GM12874 (cell line): ENCODE data around the gene IQGAP3.
A peak's percentile ranks its signal among the peaks of the same experiment; 100 is the strongest.

ENCODE experiments used
- TF ChIP-seq, protein P1 (sequence below): IDR thresholded peaks from 2 replicates; pipeline ENCODE4 v1.5.1; 2011; ENCODE audit warnings: low read depth, mild to moderate bottlenecking, control low read depth, low read length, moderate library complexity; ENCODE audit not compliant: insufficient read depth

IQGAP3 gene, protein sequence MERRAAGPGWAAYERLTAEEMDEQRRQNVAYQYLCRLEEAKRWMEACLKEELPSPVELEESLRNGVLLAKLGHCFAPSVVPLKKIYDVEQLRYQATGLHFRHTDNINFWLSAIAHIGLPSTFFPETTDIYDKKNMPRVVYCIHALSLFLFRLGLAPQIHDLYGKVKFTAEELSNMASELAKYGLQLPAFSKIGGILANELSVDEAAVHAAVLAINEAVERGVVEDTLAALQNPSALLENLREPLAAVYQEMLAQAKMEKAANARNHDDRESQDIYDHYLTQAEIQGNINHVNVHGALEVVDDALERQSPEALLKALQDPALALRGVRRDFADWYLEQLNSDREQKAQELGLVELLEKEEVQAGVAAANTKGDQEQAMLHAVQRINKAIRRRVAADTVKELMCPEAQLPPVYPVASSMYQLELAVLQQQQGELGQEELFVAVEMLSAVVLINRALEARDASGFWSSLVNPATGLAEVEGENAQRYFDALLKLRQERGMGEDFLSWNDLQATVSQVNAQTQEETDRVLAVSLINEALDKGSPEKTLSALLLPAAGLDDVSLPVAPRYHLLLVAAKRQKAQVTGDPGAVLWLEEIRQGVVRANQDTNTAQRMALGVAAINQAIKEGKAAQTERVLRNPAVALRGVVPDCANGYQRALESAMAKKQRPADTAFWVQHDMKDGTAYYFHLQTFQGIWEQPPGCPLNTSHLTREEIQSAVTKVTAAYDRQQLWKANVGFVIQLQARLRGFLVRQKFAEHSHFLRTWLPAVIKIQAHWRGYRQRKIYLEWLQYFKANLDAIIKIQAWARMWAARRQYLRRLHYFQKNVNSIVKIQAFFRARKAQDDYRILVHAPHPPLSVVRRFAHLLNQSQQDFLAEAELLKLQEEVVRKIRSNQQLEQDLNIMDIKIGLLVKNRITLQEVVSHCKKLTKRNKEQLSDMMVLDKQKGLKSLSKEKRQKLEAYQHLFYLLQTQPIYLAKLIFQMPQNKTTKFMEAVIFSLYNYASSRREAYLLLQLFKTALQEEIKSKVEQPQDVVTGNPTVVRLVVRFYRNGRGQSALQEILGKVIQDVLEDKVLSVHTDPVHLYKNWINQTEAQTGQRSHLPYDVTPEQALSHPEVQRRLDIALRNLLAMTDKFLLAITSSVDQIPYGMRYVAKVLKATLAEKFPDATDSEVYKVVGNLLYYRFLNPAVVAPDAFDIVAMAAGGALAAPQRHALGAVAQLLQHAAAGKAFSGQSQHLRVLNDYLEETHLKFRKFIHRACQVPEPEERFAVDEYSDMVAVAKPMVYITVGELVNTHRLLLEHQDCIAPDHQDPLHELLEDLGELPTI (N-terminal part only)

DNA sequence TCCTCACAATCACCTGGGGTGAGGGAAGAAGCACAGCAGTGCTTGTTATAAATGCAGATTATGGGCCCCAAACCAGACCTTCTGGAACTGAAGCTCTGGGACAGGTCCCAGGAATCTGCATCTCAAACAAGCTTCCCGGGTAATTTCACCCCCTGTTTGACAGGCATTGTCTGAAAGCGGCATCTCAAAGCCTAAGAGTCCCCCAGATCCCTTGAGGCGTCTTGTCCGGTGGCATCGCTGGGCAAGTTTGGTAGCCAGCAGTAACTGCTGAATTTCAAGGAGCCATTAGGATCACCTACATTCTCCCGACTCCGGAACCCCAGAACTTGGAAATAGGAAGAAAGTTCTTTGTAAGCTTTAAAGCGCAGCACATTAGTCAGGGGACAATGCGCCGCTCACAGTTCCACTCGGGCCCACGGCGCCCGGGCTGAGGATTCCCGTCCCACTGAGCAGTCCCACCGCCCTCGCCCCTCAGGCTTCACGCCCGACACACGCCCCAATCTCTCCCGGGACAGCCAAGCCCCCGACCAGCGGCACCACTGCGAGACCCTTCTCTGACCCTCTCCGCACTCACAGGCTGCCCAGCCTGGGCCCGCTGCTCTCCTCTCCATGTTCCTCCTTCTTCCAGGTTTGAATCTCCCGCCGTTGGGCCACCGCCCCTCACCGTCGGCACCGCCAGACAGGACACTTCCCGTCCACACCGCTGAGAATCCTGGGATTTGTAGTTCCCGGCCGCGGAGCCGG, at the start of gene IQGAP3:
TSS of gene IQGAP3 (minus strand) at position 647 of the 744 bp plus-strand sequence. CDS start at position 611, 36 bp downstream.
- TF ChIP-seq, protein P1, sequence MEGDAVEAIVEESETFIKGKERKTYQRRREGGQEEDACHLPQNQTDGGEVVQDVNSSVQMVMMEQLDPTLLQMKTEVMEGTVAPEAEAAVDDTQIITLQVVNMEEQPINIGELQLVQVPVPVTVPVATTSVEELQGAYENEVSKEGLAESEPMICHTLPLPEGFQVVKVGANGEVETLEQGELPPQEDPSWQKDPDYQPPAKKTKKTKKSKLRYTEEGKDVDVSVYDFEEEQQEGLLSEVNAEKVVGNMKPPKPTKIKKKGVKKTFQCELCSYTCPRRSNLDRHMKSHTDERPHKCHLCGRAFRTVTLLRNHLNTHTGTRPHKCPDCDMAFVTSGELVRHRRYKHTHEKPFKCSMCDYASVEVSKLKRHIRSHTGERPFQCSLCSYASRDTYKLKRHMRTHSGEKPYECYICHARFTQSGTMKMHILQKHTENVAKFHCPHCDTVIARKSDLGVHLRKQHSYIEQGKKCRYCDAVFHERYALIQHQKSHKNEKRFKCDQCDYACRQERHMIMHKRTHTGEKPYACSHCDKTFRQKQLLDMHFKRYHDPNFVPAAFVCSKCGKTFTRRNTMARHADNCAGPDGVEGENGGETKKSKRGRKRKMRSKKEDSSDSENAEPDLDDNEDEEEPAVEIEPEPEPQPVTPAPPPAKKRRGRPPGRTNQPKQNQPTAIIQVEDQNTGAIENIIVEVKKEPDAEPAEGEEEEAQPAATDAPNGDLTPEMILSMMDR, result no peak

DNA sequence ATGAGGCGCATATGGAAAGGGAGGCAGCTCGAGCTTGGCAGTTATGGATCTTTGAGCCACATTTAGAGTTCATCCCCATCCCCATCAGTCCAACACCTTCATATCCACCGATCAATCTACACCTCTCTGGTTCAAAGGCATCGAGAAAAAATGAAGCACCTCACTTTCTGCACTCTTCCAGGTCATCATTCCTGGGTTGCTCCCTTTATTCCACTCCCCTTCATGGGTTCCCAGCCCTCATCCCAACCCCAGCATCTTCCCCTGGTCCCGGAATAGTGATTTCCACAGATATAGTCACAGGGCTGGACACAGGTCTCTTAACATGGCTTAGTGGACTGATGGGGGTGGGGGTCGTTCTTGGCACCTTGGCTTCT, 47.2 kb upstream of the IQGAP3 start:
- TF ChIP-seq, protein P1, result no peak

- TF ChIP-seq, protein P1, result peak; percentile 58
Observed at GRCh38 chr1:156618853-156619581, 46.7 kb upstream of the IQGAP3 start, which contains the start of gene HAPLN2. TSS of gene HAPLN2 (plus strand) at chr1:156619415. CDS start at chr1:156623491, 4,076 bp downstream.

DNA sequence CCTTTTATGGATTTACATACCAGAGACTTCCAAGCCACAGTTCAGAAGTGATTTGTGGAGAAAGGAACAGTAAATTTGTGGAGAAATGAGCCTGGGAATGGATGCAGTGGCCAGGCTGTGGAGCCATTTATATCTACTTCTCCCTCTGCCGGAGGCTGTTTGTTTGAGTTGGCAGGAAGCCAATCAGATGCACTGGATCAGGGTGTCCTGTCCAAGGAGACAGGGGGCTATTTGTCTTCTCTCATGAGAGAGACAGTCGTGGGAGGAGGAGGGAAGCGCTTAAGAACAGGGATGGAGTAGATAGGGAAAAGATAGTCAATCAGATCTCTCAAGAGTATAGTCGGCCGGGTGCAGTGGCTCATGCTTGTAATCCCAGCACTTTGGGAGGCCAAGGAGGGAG, 44.1 kb upstream of the IQGAP3 start:
- TF ChIP-seq, protein P1, result no peak

- TF ChIP-seq, protein P1, result no peak
Observed at GRCh38 chr1:156615946-156616345, 43.6 kb upstream of the IQGAP3 start.

DNA sequence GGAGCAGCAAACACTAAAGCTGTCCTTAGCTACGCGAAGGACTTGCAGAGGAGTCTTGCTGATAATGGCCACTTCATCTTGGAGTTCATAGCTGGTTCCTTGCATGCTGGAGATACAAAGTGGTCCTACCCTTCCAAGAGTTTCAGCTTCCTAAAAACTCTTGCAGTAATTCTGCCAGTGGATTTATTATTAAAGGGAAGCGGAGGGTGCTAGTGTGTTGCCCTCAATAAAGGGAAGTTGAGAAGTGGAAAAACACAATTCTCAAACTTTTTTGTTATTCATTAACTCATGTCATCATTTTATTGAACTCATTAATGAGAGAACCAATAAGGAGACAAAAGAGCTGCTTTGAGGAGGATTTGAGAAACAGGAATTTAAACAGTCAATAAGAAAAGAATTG, 40.3 kb upstream of the IQGAP3 start:
- TF ChIP-seq, protein P1, result no peak
